WERI-Rb-1 (cell line): Measurements from ENCODE around the gene SLC19A1.

Experiments used
- DNase-seq: peaks from one replicate; pipeline ENCODE4 v3.0.0-alpha.2; 2020
- H3K27ac ChIP-seq: fragments of 250-450 bp; sonication (Bioruptor Pico); 2 replicates; pipeline ENCODE4 v1.5.1; 2020; ENCODE audit warnings: mild to moderate bottlenecking, moderate library complexity
- H3K27me3 ChIP-seq: fragments of 250-450 bp; sonication (Bioruptor Pico); 2 replicates; pipeline ENCODE4 v1.5.1; 2021; ENCODE audit warnings: mild to moderate bottlenecking, low read depth, moderate library complexity; ENCODE audit not compliant: insufficient read depth, severe bottlenecking
- H3K36me3 ChIP-seq: fragments of 250-450 bp; sonication (Bioruptor Pico); 2 replicates; pipeline ENCODE4 v1.5.1; 2020; ENCODE audit warnings: mild to moderate bottlenecking, moderate library complexity
- H3K4me3 ChIP-seq: 2 replicates; pipeline ENCODE4 v1.5.1; 2011; ENCODE audit warnings: low read depth, mild to moderate bottlenecking, control low read depth, low read length
- H3K9me3 ChIP-seq: fragments of 250-450 bp; sonication (Bioruptor Pico); 2 replicates; pipeline ENCODE4 v1.5.1; 2021; ENCODE audit warnings: mild to moderate bottlenecking, moderate library complexity; ENCODE audit not compliant: severe bottlenecking
- CTCF ChIP-seq: IDR thresholded peaks from 2 replicates; pipeline ENCODE4 v1.5.1; 2011; ENCODE audit warnings: low read depth, mild to moderate bottlenecking, control low read depth, inconsistent platforms, low read length

The SLC19A1 gene

GRCh38 chr21:45542242-45542666 is at the start of gene SLC19A1:
Gene SLC19A1 (minus strand): TSS chr21:45542440. CDS start chr21:45537959, 4,481 bp downstream.
- Histone ChIP-seq H3K36me3 (peaks cover 12% of the 10 kb centered on the region), H3K4me3 (peak within 1 kb of the TSS; percentile 62), H3K27me3 (no peaks in the 10 kb centered on the region), H3K9me3 (no peaks in the 10 kb centered on the region), H3K27ac (peak within 1 kb of the TSS; percentile 87)
- DNase-seq = peak; percentile 67
- peak; percentile 38; the same call in 1 of the 2 replicates for TF ChIP-seq CTCF

GRCh38 chr21:45591619-45592207 is 49.5 kb upstream of the SLC19A1 start:
- no peaks in the 10 kb centered on the region for H3K27me3 ChIP-seq

GRCh38 chr21:45590726-45591618 is 48.7 kb upstream of the SLC19A1 start:
- DNase-seq = peak; percentile 46

More at GRCh38 chr21:45591619-45592207, 49.5 kb upstream of the SLC19A1 start:
- Histone ChIP-seq H3K4me3 (no peak overlapping the region), H3K27ac (no peak overlapping the region), H3K9me3 (peaks cover 17% of the 10 kb centered on the region), H3K36me3 (no peaks in the 10 kb centered on the region)
- DNase-seq = no peak
- TF ChIP-seq CTCF = no peak

GRCh38 chr21:45590246-45590725 is 48.0 kb upstream of the SLC19A1 start:
- Histone ChIP-seq H3K27me3 (no peaks in the 10 kb centered on the region), H3K36me3 (no peaks in the 10 kb centered on the region), H3K27ac (no peak overlapping the region), H3K9me3 (peaks cover 30% of the 10 kb centered on the region), H3K4me3 (no peak overlapping the region)
- no peak for TF ChIP-seq CTCF
- DNase-seq = peak; percentile 38

More at GRCh38 chr21:45590726-45591618, 48.7 kb upstream of the SLC19A1 start:
- Histone ChIP-seq H3K27me3 (no peaks in the 10 kb centered on the region), H3K4me3 (peak overlapping the region; percentile 41), H3K36me3 (no peaks in the 10 kb centered on the region), H3K27ac (no peak overlapping the region), H3K9me3 (peaks cover 25% of the 10 kb centered on the region)
- peak; percentile 20; the same call in 1 of the 2 replicates for TF ChIP-seq CTCF

GRCh38 chr21:45589686-45590245 is 47.5 kb upstream of the SLC19A1 start:
- Histone ChIP-seq H3K27ac (no peak overlapping the region), H3K27me3 (no peaks in the 10 kb centered on the region), H3K9me3 (peaks cover 35% of the 10 kb centered on the region), H3K36me3 (no peaks in the 10 kb centered on the region), H3K4me3 (no peak overlapping the region)
- TF ChIP-seq CTCF = no peak
- DNase-seq = peak; percentile 7
